GM18907 (cell line): ENCODE data around the gene KCNK17.

Experiments
- ATAC-seq: cut with Tn5 transposase; IDR thresholded peaks from one replicate; pipeline ENCODE4 v1.9.1; 2021; ENCODE audit warnings: mild to moderate bottlenecking, moderate library complexity; ENCODE audit not compliant: unreplicated experiment

The KCNK17 gene

DNA sequence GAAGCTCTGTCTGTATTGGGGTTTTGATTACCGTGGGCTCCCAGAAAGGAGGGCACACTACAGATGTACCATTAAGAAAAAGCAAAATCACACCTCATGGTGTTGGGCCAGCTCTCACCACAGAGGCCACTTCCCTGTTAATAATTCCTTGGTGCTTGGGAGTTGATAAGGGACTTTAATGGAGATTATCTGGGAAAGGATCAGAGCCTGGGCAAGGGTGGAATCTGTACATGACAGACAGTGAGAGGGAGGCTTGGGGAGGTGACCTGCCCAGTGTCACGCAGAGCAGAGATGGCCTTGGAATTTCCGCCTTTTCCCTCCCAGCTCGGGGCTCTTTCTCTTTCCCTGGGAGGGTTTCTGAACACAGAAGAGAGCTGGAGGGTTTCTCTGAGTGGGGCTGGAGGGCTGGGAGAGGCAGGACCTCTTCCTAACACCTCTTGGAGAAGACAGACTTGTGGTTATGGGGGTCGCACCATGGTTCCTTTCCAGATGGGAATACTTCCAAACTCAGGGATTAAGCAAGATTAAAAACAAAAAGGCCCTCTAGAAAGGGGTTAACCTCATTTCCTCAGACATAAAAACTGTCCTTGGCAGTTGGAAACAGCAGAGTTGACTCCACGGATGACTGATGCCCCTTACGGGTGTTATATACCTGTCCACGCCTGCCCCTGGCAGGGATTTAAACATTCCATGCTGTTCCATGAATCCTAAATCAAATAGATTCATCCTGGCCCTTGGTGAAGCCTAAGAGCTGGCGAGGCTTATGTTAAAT is 25.1 kb upstream of the KCNK17 start:
- no peak for ATAC-seq

DNA sequence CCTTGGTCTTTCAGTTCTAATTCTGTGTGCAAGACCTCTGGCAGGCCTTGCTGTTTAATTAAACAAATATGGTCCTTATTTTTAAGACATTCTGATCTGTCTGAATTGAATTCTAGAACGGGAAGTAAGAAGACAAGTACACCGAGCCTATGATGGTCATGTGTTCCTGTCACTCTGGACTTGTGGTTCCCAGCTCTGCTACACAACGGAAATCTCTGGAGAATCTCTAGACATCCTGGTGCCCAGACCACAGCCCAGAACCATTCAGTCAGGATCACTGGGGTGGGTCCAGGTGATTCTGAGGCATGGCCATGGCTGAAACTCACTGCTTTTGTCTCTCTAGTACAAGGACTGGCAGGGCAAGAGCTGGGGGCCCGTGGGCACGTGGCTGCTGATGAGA is 24.2 kb upstream of the KCNK17 start:
- ATAC-seq = no peak

DNA sequence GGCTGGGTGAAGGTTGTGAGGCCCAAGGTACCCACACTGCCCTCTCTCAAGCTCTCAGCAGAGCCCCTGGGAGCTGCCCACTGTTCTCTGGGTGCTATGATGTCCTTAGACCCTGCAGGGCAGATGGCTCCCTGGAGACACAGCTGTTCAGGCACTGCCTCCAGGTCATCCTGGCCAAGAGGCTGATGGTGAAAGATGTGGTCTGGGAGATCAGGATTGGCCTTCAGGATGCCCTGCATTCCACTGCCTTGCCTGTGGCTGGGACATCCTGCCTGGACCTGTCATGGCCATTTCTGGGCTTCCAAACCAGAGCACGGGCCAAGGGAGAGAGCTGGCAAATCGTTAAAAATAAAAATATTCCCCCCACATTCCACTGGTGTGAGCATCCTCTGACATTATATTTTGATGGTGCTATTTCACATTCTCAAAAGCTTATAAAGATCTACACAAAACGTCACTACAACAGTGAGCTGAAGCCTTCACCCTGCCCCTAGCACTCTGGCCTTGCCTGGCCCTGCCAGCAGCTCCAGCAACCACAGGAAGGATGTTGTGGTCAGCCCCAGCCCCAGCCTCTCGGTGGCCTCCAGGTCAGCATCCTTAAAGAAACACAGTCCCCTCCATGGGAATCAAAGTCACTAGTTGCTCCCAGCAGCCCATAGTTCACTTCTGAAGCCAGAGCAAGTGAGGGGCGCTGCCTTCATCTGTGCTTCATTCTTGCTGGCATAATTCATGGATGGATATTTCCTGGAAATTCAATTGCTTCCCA is 21.7 kb upstream of the KCNK17 start:
- ATAC-seq = peak; percentile 77

DNA sequence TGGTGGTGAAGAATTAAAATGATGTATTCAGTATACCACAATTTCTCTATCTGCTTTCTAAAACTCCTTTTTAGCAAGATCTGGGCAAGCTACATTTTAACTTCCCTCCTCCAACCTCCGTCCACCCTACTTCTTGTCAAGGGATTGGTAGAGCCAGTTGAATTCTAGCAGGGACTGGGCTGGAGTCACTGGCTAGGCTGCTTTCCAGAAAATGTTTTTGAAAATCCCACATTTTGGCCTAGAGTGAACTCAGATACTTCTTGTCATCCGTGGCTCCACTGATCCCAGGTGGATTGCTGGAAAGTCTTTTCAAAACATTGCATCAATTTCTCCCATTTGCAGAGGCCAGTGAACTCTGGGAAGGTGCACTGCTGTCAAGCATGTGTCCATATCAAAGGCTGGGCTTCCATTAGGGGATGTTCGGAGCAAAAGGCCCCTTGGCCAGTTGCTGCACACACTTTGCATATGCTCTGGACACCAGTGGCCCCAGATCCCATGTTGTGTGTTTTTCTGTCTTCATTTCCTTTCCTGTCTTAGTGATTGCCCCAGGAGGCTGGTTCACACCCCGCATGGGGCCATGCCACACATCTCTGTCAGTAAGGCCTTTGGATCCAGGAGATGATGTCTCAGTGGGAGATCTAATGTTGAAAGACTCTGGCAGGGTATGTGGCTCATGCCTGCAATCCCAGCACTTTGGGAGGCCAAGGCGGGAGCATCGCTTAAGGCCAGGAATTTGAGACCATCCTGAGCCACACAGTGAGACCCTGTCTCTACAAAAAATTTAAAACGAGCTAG is 19.6 kb upstream of the KCNK17 start:
- ATAC-seq = no peak

DNA sequence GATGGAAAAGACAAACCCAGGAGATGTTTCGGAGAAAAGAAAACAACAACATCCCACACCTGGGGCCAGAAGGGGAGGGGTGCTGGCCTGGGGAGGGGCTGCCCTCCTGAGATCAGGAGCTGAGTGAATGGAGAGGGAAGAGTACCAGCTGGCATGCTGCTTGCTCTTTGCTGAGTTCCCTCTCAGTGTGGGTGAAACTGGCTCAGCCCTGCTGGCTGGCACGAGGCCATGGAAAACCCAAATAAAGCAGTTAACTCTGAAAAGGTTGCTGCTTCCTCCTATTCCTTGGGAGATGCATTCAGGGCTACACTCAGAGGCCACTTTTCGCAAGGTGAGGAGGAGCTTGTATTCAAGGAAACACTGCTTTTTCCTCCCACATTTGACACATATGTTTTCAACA is 16.3 kb upstream of the KCNK17 start:
- ATAC-seq = peak; percentile 15

DNA sequence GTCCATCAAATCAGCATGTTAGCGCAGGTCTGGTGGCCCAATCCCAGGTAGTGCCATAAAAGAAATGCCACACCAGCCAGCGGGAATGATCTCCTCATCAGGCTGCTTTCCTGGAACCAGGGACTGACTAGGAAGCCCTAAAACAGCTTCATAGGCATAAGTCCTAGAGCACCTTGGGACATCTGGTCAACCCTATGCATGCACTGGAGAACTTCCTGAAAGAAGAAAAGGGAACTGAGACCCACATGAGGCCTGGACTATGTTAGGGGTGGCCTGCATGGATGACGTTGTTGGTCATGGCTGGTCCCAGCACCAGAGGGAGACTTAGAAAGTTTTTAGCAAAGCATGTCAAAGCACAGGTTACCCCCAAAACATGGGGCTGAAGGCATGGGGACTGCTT is 15.8 kb upstream of the KCNK17 start:
- peak; percentile 90 for ATAC-seq

DNA sequence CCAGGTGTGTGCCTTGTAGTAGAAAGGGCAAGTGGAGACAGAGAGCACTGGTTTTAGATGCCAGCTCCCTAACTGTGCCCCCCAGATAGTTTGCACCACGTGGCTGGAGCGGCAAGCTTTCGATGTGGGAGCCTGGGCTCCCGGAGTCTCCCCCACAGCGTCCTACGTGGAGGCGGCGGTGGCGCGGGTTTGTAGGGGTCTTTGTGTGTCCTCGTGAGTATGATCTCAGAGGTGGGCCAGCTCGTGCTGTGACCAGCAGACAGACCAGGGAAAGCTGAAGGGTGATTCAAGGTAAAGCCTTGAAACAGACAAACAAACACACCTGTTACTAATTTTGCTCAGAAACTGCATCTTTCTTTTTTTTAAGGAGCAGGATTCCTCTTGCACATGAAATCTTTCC is 13.8 kb upstream of the KCNK17 start:
- ATAC-seq = no peak

DNA sequence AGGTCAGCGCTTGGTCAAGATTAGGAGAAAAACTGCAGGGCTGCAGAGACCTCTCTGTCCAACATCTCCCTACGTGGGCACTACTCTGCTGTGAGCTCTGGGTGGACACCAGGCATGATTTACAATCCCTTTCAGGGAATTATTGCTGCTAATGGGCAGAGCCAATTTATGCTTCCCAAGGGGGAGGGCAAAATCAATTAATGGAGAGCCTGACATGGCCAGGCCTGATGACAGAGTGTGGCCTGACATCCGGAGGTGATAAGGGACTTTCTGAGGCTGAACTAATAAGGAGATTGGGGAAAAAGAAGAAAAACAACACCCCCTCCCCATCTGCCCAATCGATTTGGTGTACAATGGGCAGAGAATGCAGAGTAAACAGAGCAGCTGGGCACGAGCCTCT is 13.3 kb upstream of the KCNK17 start:
- ATAC-seq = no peak

DNA sequence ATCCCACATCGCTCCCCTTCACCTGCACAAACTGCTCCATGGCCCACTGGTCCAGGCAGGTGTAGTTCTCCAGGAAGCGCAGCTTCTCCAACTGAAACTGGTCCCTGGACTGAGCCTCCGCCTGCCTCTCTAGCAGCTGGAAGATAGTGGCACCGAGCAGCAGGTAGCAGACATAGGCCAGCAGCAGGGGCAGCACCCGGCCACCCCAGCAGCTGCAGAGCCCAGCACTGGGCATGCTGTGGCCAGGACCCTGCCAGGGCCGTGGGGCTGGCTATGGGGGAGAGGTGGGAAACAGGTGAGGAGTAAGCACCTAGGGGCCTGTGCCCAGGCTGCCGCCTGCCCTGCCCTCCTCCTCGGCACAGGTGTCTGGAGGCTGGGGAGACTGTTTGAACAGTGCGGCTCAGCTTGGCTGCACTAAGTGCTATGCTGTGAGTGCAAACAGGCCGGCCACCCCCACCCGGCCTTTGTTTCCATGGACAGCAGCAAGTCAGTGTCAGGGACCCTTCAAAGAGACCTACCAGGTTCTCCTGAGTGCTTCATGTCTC is 8.2 kb upstream of the KCNK17 start, which contains the start of gene KCNK16:
Gene KCNK16, minus strand, starts transcription at position 397 of the 545 bp plus-strand sequence. Its CDS starts 162 bp downstream, at position 235.
- ATAC-seq = no peak

DNA sequence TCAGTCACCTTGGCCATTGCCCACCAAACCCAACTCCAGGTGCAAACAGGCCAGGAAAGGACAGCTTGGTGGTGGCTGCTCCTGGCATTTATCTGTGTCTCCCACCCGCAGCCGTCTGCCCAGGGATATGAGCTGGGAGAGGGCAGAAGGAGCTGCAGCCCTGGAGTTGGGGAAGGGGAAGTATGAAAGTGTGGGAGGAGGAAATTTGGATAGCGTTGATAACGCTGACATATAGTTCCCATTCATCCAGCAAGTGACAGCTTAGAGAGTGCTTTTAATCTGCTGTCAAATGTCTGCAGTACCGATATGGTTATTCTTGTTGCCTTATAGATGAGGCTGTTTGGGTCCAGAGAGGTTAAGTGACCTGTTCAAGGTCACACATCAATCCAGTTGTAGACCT is 7.5 kb upstream of the KCNK17 start:
- no peak for ATAC-seq

DNA sequence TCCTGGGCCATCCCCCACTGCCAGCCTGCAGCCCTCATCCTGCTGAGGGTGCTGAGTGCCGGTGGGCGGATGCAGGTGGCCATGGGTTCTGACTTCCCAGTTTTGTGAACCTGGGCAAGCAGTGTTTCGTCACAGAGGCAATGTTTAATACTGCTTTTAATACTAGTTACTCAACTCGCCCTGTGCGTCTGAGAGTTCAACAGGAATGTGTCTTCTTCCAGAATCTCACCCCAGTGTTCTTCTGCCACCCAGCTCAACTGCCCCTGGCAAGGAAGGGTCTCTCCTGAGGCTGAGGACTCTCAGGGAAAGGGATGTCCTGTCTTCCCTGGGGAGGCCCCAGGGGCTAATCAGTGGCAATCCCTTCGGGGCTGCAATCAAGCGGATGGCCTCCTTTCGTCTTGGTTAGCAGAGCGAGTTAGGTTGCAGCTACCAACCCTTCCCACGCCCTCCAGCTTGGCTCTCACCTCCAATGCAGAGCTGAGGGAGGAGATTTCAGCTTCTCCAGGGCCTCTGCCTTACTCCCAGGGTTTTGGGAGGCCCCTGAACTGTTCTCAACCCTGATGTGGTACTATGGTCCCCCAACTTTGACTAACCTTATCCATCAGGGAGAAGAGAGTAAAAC is 6.3 kb upstream of the KCNK17 start:
- ATAC-seq = no peak

DNA sequence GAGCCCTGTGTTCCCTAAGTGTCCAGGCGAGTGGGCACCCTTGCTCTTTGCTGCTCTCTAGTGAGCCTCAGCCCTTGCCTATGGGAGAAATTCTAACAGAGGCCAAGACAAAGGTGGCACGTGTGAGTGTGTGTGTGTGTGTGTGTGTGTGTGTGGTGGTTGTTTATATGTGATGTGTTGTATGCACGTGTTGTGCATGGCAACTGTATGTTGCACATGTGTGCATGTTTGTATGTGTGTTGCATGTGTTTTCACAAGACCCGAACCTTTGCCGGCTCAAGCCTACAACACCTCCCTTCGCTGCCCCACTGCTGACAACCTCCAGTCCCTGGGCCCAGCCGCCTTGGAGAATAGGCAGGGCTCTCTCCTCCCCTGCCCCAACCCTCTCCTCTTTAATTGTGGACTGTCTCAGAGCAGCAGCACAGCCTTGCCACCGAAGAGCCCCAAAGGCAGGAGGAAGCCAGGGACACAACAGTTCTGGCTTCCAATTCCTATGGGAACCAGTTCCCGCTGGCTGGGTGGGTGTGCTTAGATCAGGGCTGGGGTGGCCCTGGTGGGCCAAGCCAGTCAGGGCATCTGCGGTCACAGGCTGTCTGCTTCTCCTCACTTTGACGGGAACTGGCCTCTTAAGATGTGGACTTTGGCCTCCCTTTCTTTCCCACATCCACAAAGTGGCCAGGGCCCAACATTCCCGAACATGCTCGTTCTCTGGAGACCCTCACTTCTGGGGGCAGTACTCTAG is 5.6 kb upstream of the KCNK17 start:
- no peak for ATAC-seq

DNA sequence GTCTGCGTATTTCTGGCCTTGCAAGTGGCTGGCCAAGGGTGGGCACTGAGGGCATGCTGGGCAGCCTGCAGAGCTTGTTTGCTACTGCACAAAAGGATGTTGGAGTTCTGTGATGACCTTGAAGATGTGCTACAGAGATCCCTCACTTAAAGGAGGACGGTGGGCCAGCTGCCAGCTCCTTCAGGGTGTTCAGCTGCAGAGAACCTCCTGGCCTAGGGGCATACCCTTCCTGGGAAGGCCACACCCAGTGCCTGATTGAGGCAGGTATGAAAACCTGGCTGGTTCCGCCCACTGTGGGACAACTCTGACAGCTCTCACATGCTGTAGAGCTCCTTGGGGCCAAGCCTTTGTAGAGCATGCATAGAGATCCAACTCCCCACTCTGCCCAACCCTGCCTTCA is 3.0 kb upstream of the KCNK17 start:
- no peak for ATAC-seq

DNA sequence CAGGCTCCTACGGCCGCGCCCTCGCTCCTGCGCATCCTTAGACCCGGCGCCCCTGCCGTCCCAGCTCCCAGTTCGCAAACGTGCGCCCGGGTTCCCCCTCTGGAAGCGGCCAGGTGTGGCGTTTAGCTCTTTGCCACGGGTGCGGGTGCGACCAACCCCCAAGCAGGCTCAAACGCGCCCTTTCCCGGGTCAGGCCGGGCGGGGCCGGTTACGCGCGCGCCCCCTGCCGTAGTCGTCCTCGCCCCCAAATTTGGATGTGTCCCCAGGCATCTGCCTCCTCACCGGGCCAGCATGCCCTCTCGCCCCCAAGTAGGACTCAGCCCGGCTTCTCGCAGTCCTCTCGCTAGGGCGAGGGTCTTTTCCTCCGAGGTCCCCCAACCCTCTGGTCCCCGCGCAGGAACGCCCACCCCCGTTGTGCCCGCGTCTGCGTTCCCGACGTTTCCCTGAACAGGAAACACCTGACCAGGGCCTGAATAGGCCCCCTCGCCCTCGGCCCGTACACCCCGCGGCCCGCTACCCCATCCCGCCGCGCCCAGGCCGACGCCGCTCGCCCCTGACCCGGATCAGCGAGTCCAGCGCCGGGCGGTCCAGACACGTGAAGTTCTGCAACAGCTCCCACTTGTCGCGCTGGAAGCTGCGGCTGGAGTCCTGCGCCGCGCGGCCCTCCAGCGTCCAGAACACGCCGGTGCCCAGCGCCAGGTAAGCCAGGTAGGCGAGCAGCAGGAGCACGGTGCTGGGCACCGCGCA is 520 bp downstream of the KCNK17 start:
- no peak for ATAC-seq

DNA sequence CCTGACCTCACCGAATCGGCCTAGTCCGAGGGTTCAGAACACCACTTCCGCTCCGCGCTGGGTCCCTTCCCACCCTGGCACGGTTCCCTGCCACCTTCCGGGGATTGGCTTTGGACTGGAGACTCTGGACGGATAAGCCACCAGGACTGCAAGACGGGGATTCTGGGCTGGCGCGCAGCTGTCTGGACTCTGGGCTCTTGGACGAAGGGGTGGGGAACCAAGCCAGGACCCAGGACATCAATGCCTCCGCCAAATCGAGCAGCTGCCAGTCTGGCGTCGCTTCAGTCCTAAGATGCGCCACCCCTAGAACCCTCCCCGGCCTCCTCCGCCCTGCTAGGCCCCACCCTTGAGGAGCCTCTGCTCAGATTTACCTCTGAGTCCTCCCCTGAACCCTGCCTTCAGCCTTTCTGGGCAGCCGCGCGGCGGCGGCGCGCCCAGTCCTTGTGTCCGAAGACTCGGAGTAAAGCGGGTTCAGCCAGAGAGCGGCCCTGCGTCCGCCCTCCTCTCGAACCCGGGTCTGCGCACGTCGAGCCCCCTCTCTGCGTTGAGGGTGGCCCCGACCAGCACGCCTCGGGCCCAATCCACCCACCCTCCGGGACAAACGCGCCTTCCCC is 1.2 kb downstream of the KCNK17 start:
- ATAC-seq = no peak

DNA sequence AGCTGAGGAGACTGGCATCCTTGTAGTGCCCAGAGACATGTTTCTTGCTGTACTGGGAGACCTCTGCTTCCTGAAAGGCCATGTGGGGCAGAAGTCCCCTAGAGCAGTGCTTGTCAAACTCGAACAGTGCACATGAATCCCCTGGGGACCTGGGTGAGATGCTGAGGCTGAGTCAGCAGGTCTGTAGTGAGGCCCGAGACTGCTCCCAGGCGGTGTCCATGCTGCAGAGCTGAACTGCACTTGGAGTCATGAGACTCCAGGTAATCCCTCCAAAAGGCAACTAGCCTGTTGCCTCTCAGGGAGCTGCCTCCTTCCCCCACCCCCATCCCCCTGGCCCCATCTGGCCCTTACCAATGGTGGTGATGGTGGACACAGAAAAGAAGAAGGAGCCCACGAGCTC is 3.7 kb downstream of the KCNK17 start:
- ATAC-seq = no peak

DNA sequence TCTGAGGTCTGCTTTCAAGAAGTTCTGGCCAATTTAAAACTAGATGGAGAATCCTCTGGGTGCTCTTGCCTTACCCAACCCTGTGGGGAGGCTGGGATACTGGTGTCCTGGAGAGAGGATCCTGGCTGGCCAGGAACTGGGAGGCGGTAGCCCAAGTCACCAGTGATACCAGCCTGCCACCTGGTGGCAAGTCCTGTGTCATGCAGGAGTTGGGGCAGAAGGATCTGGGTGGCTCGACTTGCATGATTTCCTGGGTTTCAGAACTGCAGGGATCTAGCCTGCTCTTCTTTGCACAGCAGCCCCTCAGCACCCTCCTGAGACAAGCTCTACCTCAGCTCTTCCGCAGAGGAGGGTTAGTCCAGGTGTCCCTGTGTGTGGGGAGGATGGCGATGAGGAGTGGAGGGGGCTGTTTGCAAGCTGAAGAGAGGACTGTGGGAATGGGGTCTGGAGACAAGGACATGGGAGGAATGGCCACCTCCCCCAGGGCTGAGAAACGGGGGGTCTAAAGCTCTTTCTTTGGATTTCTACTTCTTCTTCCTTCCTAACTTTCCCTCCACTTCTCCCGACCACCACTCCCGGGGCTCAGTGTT is 4.2 kb downstream of the KCNK17 start:
- no peak for ATAC-seq

DNA sequence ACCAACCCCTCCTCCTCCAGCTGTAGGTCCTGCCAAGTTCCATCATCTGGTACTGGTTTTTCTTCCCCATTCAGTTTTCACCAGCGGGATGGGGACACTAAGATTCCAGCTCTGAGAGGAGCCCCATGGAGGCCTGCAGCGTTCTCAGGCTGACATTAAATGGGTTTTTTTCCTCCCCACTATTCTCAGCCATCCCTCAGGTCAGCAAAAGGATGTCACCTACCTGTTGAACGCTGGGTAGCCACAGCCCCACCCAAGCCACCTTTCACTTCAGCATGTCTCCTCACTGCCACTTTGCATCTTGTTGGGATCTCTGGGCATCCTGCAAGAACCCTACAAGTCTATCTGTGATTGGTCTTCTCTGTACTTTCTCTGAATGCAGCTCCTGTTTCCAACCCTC is 6.8 kb downstream of the KCNK17 start:
- no peak for ATAC-seq

DNA sequence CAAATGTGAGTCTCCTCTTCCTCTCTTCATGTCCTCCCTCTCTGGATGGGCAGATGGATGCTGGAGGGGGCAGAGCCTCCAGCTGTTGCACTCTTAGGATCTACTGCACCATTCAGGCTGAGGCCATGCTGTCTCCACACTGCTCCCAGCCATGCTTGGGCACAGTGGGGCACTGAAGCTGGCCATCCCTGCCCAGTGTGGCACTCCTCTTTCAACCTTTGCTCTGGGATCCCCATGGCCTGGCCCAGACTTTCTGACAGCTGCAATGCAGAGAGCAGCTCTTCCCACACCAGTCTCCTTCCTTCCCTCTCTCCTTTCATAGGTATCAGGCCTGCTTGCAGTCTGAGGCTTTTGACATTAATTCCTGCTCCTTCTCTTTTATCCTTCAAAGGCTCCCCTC is 9.3 kb downstream of the KCNK17 start:
- ATAC-seq = no peak
